Neutrophil (primary cell): Measurements from ENCODE around the gene MBNL1.

ENCODE experiments used
- H3K27ac ChIP-seq: fragments of 200-600 bp; sonication (generic); 2 replicates; pipeline ENCODE4 v1.5.1; 2016; ENCODE audit warnings: mild to moderate bottlenecking, moderate library complexity
- H3K27me3 ChIP-seq: fragments of 200-600 bp; sonication (generic); 2 replicates; pipeline ENCODE4 v1.6.0; 2016; ENCODE audit warnings: mild to moderate bottlenecking
- H3K36me3 ChIP-seq: fragments of 200-600 bp; sonication (generic); 2 replicates; pipeline ENCODE4 v1.5.1; 2017
- H3K4me1 ChIP-seq, 2 experiments: fragments of 200-600 bp in 1 of 2; sonication (generic) in 1 of 2; 1 replicate in 1 of 2; 2 replicates in 1 of 2; pipeline versions ENCODE4 v1.5.1 to v1.6.1; 2013 to 2016; ENCODE audit warnings: low read depth in 1 of 2, low read length in 1 of 2, mild to moderate bottlenecking in 1 of 2, moderate library complexity in 1 of 2; ENCODE audit not compliant: control insufficient read depth in 1 of 2, insufficient read depth in 1 of 2
- H3K4me3 ChIP-seq, 2 experiments: fragments of 200-600 bp in 1 of 2; sonication (generic) in 1 of 2; 1 replicate in 1 of 2; 2 replicates in 1 of 2; pipeline ENCODE4 v1.5.1; 2013 to 2016; ENCODE audit warnings: low read depth in 1 of 2, low read length in 1 of 2, mild to moderate bottlenecking in 1 of 2, moderate library complexity in 1 of 2
- H3K9me3 ChIP-seq: fragments of 200-600 bp; sonication (generic); 2 replicates; pipeline ENCODE4 v1.5.1; 2016
- TF ChIP-seq, protein P1 (sequence below): fragments of 200-600 bp; sonication (generic); IDR thresholded peaks from 2 replicates; pipeline ENCODE4 v1.5.1; 2016; ENCODE audit warnings: antibody characterized with exemption

Gene MBNL1

DNA sequence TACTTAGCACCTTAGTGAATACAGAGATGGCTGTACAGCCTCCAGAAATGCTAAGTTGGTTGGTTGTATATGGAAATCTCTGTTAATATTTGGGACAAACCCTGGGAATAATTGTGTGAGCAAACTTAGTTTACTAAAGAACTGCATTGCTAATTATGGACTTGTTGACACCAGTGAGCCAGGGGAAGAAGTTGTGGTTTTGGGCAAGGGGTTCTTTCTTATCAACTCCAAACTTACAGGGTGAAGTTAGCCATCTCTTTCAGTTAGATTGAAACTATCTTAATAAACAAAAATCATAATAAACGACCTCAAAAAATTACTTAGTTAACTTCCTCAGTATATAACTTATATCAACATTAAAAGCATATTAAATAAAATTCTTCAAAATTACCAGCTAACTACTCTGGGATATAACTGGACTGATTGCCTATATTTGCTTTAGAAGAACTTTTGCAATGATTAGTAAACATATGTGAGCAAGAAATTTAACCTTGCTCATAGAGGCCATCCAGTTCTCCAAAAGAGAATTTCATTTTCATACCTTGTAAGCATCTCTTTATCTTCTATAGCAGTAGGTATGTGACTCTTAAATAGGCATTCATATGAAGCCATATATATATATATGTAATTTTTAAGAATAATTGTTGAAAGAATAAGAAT lies 24.7 kb downstream of the MBNL1 start:
- Histone ChIP-seq H3K27me3 (no peaks in the 10 kb centered on the region), H3K4me3 (no peak overlapping the region), H3K27ac (peak overlapping the region; percentile 57), H3K4me1 (peaks cover 38 to 85% of the 10 kb centered on the region in 2 experiments), H3K9me3 (no peaks in the 10 kb centered on the region), H3K36me3 (no peaks in the 10 kb centered on the region)
- TF ChIP-seq, protein P1, sequence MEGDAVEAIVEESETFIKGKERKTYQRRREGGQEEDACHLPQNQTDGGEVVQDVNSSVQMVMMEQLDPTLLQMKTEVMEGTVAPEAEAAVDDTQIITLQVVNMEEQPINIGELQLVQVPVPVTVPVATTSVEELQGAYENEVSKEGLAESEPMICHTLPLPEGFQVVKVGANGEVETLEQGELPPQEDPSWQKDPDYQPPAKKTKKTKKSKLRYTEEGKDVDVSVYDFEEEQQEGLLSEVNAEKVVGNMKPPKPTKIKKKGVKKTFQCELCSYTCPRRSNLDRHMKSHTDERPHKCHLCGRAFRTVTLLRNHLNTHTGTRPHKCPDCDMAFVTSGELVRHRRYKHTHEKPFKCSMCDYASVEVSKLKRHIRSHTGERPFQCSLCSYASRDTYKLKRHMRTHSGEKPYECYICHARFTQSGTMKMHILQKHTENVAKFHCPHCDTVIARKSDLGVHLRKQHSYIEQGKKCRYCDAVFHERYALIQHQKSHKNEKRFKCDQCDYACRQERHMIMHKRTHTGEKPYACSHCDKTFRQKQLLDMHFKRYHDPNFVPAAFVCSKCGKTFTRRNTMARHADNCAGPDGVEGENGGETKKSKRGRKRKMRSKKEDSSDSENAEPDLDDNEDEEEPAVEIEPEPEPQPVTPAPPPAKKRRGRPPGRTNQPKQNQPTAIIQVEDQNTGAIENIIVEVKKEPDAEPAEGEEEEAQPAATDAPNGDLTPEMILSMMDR, result no peak

DNA sequence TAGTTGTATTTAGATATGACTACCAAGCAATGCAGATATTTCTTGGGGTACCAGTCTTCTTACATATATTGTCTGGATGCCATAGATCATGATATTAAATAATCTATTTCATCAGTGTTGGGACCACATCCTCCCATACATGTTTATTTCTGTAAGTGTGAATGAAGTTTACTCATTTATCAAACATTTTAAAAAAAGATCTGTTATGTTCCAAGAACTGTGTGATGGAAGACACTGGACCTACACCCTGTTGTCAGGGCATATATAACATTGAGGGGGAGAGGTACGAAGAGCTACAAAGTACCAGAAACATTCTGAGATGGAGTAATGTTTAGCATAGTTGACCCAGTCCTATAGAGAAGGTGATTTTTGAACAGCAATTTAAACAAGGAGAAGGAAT lies 26.6 kb downstream of the MBNL1 start:
- H3K27me3 ChIP-seq, result no peaks in the 10 kb centered on the region
- peak overlapping the region; percentile 63 for H3K27ac ChIP-seq
- no peak overlapping the region for H3K4me3 ChIP-seq
- H3K9me3 ChIP-seq, result no peaks in the 10 kb centered on the region
- H3K36me3 ChIP-seq, result peaks cover 4% of the 10 kb centered on the region
- TF ChIP-seq, protein P1, result no peak
- peaks cover 48 to 83% of the 10 kb centered on the region in 2 experiments for H3K4me1 ChIP-seq

DNA sequence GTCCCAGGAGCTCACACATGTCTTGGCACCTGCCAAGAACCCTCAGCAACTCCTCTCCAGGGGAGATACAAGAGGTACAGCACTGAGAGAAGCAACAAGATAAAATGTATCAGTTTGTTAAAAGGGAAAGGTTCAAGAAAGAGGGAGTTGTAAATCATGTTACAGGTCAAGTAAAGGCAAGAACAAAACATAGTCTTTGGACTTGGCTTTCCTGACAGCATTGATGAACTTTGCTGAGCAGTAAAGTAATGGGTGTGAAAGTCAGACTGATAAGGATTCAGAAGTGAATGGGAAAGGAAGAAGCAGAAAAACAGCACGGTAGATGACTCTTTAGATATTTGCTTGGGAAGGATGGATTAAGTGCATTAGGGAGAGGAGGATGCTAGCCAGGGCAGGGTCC lies 27.1 kb downstream of the MBNL1 start:
- peaks cover 4% of the 10 kb centered on the region for H3K36me3 ChIP-seq
- no peaks in the 10 kb centered on the region for H3K9me3 ChIP-seq
- H3K4me1 ChIP-seq, result peaks cover 44 to 83% of the 10 kb centered on the region in 2 experiments
- TF ChIP-seq, protein P1, result no peak
- no peak overlapping the region for H3K4me3 ChIP-seq
- peak overlapping the region; percentile 63 for H3K27ac ChIP-seq
- H3K27me3 ChIP-seq, result no peaks in the 10 kb centered on the region

DNA sequence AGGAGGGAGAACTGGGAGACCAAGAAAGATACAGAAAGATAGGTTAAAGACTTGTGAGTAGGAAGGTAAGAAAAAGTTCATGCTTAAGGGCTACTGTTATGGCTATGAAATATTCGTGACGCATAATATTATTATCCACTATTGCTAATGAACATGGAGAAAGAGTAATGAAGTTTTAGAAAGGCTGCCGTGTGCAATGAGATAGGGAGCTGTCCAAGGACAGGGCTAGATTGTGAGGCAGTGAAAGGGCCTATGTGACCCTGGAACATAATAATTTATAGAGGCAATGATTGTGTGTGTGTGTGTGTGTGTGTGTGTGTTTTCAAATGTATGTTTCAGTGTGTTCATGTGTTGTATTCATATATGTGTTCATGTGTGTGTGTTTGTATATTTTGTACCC lies 27.7 kb downstream of the MBNL1 start:
- H3K9me3 ChIP-seq, result no peaks in the 10 kb centered on the region
- H3K4me1 ChIP-seq, result peaks cover 40 to 83% of the 10 kb centered on the region in 2 experiments
- H3K27ac ChIP-seq, result peak overlapping the region; percentile 63
- TF ChIP-seq, protein P1, result no peak
- H3K4me3 ChIP-seq, result no peak overlapping the region
- peaks cover 4% of the 10 kb centered on the region for H3K36me3 ChIP-seq
- no peaks in the 10 kb centered on the region for H3K27me3 ChIP-seq

DNA sequence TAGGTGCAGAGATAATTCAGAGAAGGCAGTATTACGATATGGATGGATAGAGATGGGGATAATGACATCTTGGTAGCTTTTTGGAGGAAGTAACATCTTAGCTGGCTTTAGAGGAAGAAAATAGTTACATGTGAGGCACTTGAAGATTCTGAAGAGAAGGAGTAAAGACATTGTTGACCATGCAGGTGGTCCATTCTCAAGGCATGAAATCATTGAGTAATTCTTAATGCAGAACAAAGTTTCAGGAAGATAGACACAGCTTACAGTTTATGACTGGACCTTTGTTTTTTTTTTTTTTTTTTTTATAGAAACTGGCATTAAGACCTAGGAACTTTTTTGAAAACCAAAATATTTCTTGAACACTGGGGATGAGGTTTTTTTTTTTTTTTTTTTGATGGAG lies 28.2 kb downstream of the MBNL1 start:
- H3K36me3 ChIP-seq, result peaks cover 4% of the 10 kb centered on the region
- H3K27ac ChIP-seq, result peak overlapping the region; percentile 89
- H3K4me3 ChIP-seq, result no peak overlapping the region
- peaks cover 45 to 84% of the 10 kb centered on the region in 2 experiments for H3K4me1 ChIP-seq
- no peaks in the 10 kb centered on the region for H3K27me3 ChIP-seq
- H3K9me3 ChIP-seq, result no peaks in the 10 kb centered on the region
- TF ChIP-seq, protein P1, result no peak
